DOHH2 (cell line): ENCODE measurements around the gene AFAP1.

Experiments used
- EZH2phosphoT487 ChIP-seq: fragments of 200-600 bp; sonication (generic); IDR thresholded peaks from 2 replicates; pipeline ENCODE4 v1.6.1; 2017; ENCODE audit warnings: borderline replicate concordance, mild to moderate bottlenecking, antibody characterized with exemption, low read length, moderate library complexity, mixed read lengths
- TF ChIP-seq, protein P1 (sequence below): fragments of 200-600 bp; sonication (generic); IDR thresholded peaks from one replicate; pipeline ENCODE4 v1.5.1; 2014; ENCODE audit warnings: antibody characterized with exemption, mild to moderate bottlenecking, low read depth, low read length; ENCODE audit not compliant: poor library complexity, severe bottlenecking

DNA sequence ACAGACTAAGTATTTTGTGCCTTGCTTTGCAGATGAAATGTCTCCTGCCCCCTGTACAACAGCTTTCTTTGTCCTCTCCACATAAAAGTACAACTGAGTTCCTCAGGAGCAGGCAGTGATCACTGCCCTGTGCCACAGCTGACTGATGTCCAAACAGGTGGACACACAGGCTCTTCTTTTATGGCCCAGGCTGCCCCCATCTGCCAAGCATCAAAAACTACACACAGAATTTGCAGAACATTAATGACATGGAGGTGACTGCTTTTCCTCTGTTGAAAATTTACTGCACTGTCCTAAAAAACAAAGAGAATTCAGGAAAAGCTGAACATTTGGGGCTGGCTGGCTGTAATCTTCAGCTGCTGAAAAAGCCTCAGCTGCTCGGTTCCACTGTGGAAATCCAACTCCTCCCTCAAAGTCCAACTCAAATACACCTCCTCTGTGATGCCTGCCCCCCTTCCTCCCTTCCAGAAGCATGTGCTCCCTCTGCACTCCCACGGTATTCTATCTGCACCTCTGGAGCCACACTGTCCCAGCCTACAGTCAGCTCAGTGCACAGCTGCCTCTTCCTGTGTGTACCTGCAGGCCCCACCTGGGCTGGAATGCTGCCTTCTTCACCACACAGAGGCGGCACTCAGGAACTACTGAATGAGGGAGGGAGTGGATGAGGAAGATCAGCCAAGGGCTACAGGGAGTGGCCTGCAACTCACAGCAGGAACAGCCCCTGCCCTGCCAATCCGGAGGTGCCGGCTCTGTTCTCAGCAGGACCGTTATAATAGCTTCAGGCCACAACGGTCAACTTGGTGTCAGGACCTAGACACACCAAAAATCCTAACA lies 10.3 kb downstream of the AFAP1 start:
- TF ChIP-seq EZH2phosphoT487 = no peak
- TF ChIP-seq, protein P1, sequence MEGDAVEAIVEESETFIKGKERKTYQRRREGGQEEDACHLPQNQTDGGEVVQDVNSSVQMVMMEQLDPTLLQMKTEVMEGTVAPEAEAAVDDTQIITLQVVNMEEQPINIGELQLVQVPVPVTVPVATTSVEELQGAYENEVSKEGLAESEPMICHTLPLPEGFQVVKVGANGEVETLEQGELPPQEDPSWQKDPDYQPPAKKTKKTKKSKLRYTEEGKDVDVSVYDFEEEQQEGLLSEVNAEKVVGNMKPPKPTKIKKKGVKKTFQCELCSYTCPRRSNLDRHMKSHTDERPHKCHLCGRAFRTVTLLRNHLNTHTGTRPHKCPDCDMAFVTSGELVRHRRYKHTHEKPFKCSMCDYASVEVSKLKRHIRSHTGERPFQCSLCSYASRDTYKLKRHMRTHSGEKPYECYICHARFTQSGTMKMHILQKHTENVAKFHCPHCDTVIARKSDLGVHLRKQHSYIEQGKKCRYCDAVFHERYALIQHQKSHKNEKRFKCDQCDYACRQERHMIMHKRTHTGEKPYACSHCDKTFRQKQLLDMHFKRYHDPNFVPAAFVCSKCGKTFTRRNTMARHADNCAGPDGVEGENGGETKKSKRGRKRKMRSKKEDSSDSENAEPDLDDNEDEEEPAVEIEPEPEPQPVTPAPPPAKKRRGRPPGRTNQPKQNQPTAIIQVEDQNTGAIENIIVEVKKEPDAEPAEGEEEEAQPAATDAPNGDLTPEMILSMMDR = no peak
